ENCODE measurements around the gene KCNJ10.

Gene KCNJ10

DNA sequence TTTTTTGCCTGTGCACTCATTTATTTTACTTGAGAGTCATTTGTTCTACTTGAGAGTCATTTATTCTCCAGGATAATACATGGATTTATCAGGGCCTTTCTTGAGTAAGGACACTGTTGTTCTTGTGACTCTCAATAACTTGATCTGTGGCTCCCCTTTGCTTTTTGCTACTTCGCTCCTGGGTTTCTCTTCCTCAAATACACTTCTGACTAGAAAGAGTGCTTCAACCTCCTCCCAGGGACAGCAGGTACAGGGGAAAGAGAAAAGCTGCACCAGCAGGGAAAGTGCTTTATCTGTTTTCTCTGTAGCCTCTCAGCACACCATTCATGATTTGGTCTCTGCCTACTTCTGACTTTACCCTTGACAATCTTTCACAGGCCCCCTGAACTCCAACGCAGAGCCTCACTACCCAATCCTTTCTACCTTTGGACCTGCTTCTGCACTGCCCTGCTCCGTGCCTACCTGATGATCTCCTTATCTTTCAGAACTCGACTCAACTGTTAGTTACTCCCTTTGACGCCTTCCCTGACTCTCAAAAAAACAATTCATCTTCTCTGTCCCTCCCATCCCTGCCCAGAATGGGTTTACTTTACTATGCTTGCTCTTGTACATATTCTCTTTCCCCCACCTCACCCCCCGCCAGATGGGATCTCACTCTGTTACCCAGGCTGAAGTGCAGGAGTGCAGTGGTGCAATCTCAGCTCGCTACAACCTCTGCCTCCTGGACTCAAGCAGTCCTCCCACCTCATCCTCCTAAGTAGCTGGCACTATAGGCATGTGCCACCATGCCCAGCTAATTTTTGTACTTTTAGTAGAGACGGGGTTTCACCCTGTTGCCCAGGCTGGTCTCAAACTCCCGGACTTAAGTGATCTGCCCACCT is 22.6 kb downstream of the KCNJ10 start:
- Histone ChIP-seq H3K27me3 (ENCODE audit: insufficient read depth, low read length) (no peaks in the 10 kb centered on the region; the same call in 1 of the 2 replicates), H3K9ac (ENCODE audit: low read length) (no peak overlapping the region), H3K4me2 (ENCODE audit: low read length) (peak overlapping the region; percentile 48), H3F3A (ENCODE audit: insufficient read depth, low read length) (no peaks in the 10 kb centered on the region), H2AFZ (ENCODE audit: low read length) (no peak overlapping the region; the same call in 1 of the 2 replicates), H3K36me3 (ENCODE audit: insufficient read depth, low read length) (no peaks in the 10 kb centered on the region), H3K4me1 (ENCODE audit: insufficient read depth, low read length, severe bottlenecking) (peaks cover 8% of the 10 kb centered on the region), H4K20me1 (ENCODE audit: insufficient read depth, low read length) (no peaks in the 10 kb centered on the region), H3K79me2 (ENCODE audit: insufficient read depth, low read length) (no peaks in the 10 kb centered on the region), H3K9me2 (ENCODE audit: low read depth, low read length) (no peaks in the 10 kb centered on the region), H3K9me3 (ENCODE audit: low read length) (no peaks in the 10 kb centered on the region), H3K4me3 (ENCODE audit: low read depth, low read length, poor library complexity, severe bottlenecking) (peak overlapping the region; percentile 21), H3K27ac (ENCODE audit: low read depth, low read length, poor library complexity, severe bottlenecking) (no peak overlapping the region)
- TF ChIP-seq EZH2 (IDR thresholded peaks at IDR 0.05; ENCODE audit: borderline replicate concordance, low read length) = no peak
- TF ChIP-seq, protein P1, sequence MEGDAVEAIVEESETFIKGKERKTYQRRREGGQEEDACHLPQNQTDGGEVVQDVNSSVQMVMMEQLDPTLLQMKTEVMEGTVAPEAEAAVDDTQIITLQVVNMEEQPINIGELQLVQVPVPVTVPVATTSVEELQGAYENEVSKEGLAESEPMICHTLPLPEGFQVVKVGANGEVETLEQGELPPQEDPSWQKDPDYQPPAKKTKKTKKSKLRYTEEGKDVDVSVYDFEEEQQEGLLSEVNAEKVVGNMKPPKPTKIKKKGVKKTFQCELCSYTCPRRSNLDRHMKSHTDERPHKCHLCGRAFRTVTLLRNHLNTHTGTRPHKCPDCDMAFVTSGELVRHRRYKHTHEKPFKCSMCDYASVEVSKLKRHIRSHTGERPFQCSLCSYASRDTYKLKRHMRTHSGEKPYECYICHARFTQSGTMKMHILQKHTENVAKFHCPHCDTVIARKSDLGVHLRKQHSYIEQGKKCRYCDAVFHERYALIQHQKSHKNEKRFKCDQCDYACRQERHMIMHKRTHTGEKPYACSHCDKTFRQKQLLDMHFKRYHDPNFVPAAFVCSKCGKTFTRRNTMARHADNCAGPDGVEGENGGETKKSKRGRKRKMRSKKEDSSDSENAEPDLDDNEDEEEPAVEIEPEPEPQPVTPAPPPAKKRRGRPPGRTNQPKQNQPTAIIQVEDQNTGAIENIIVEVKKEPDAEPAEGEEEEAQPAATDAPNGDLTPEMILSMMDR (IDR thresholded peaks at IDR 0.05; ENCODE audit: low read length) = no peak

DNA sequence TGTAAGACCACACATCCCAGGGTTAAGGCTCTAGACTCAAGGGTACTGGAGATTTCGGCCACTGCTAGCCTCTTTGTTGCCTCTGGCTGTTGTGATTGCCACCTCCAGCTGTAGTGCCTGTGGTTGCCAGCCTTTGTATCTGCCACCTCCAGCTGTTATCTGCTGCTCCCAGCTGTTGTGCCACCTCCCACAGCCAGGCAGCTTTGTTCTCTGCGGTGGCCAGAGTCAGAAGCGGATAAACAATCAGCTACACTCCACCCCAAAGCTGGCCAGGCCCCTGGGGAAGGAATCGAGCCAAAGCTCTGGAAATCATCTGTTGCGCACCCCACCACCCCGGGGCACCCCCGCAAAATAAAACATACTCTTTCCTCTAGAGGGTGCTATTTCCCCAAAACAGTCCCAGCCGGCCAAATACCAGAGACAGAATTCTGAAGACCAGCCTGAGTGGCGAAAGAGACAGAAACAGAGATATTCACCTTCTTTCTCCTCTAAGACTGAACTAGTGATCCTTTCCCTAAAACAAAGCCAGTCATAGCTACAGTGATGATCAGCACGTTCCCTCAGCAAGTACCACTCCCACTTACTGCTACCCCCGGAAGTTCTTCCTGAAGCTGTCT is 23.4 kb downstream of the KCNJ10 start:
- no peaks in the 10 kb centered on the region for H3K9me3 ChIP-seq (ENCODE audit: low read length)
- H3K9me2 ChIP-seq (ENCODE audit: low read depth, low read length) = no peaks in the 10 kb centered on the region
- no peaks in the 10 kb centered on the region for H3F3A ChIP-seq (ENCODE audit: insufficient read depth, low read length)
- H3K27ac ChIP-seq (ENCODE audit: low read depth, low read length, poor library complexity, severe bottlenecking) = no peak overlapping the region
- peak overlapping the region; percentile 48 for H3K4me2 ChIP-seq (ENCODE audit: low read length)
- H4K20me1 ChIP-seq (ENCODE audit: insufficient read depth, low read length) = no peaks in the 10 kb centered on the region
- H3K4me3 ChIP-seq (ENCODE audit: low read depth, low read length, poor library complexity, severe bottlenecking) = peak overlapping the region; percentile 21
- H3K27me3 ChIP-seq (ENCODE audit: insufficient read depth, low read length) = no peaks in the 10 kb centered on the region; the same call in 1 of the 2 replicates
- H3K36me3 ChIP-seq (ENCODE audit: insufficient read depth, low read length) = no peaks in the 10 kb centered on the region
- no peak for TF ChIP-seq EZH2 (IDR thresholded peaks at IDR 0.05; ENCODE audit: borderline replicate concordance, low read length)
- TF ChIP-seq, protein P1 (IDR thresholded peaks at IDR 0.05; ENCODE audit: low read length) = peak; percentile 85
- no peak overlapping the region for H3K9ac ChIP-seq (ENCODE audit: low read length)
- H3K79me2 ChIP-seq (ENCODE audit: insufficient read depth, low read length) = no peaks in the 10 kb centered on the region
- H2AFZ ChIP-seq (ENCODE audit: low read length) = no peak overlapping the region; the same call in 1 of the 2 replicates
- peaks cover 8% of the 10 kb centered on the region for H3K4me1 ChIP-seq (ENCODE audit: insufficient read depth, low read length, severe bottlenecking)

DNA sequence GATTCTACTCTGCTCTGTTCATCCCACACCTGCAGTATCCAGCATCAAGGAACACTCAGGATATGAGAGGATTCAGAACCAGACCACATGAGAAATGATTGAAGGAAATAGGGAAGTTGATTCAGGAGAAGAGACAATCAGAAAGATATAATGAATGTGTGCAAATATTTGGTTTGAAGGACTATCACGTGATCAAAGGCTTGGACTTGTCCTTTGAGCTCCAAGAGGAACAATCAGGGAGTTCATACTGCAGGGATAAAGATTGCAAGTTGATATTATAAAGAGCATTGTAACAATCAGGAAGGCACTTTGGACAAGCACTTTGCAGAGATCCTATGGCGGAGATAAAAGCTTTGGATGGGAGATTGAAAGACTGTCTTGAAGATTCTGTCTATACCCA is 24.3 kb downstream of the KCNJ10 start:
- TF ChIP-seq EZH2 (IDR thresholded peaks at IDR 0.05; ENCODE audit: borderline replicate concordance, low read length) = no peak
- TF ChIP-seq, protein P1 (IDR thresholded peaks at IDR 0.05; ENCODE audit: low read length) = no peak
- H3K9me3 ChIP-seq (ENCODE audit: low read length) = no peaks in the 10 kb centered on the region
- H3K27ac ChIP-seq (ENCODE audit: low read depth, low read length, poor library complexity, severe bottlenecking) = no peak overlapping the region
- H3K9ac ChIP-seq (ENCODE audit: low read length) = no peak overlapping the region
- H3K4me3 ChIP-seq (ENCODE audit: low read depth, low read length, poor library complexity, severe bottlenecking) = no peak overlapping the region
- H2AFZ ChIP-seq (ENCODE audit: low read length) = no peak overlapping the region
- H3K36me3 ChIP-seq (ENCODE audit: insufficient read depth, low read length) = no peaks in the 10 kb centered on the region
- no peaks in the 10 kb centered on the region for H3K9me2 ChIP-seq (ENCODE audit: low read depth, low read length)
- no peaks in the 10 kb centered on the region for H3F3A ChIP-seq (ENCODE audit: insufficient read depth, low read length)
- H4K20me1 ChIP-seq (ENCODE audit: insufficient read depth, low read length) = no peaks in the 10 kb centered on the region
- no peak overlapping the region for H3K4me2 ChIP-seq (ENCODE audit: low read length)
- H3K79me2 ChIP-seq (ENCODE audit: insufficient read depth, low read length) = no peaks in the 10 kb centered on the region
- peaks cover 8% of the 10 kb centered on the region for H3K4me1 ChIP-seq (ENCODE audit: insufficient read depth, low read length, severe bottlenecking)
- H3K27me3 ChIP-seq (ENCODE audit: insufficient read depth, low read length) = no peaks in the 10 kb centered on the region
